H1 (cell line): ENCODE results near the gene DIP2B. TPM values are rescaled to one million over a fixed set of nuclear protein-coding genes. Genes with fewer than 3 reads are reported as not detected.

Experiments used
- CTCF ChIA-PET: fragments of 300-600 bp; sonication (Branson Sonifier 250); formaldehyde crosslinking; loops from one replicate; lab custom pipeline; 2021; ENCODE audit not compliant: partially characterized antibody; lab: Charles Lee
- POLR2A ChIA-PET: fragments of 300-600 bp; sonication (Branson Sonifier 250); formaldehyde crosslinking; loops from one replicate; lab custom pipeline; 2021; ENCODE audit warnings: inconsistent platforms; ENCODE audit not compliant: partially characterized antibody; lab: Charles Lee
- DNase-seq, 2 experiments: peaks; one replicate each; pipeline versions ENCODE4 v3.0.0 to v3.0.0-alpha.2; 2010 to 2022; ENCODE audit warnings: low spot score in 2 of 2, low read depth in 1 of 2, mixed read lengths in 1 of 2
- FAIRE-seq: peaks from 2 replicates; lab custom pipeline; 2011; peaks lifted over from hg19 to GRCh38; lab: Jason Lieb, UNC
- H2AFZ ChIP-seq: 2 replicates; pipeline ENCODE4 v1.8.1; 2012; ENCODE audit warnings: low read length, inconsistent platforms
- H2AK5ac ChIP-seq: 2 replicates; pipeline ENCODE4 v1.6.1; 2013; ENCODE audit warnings: low read depth, low read length
- H2BK120ac ChIP-seq: replicated peaks from 2 replicates; pipeline ENCODE3; 2013; ENCODE audit warnings: low read depth, low read length, inconsistent platforms
- H2BK12ac ChIP-seq: 2 replicates; pipeline ENCODE4 v1.6.1; 2013; ENCODE audit warnings: low read depth, low read length
- H2BK15ac ChIP-seq: 2 replicates; pipeline ENCODE4 v1.6.1; 2013; ENCODE audit warnings: low read length
- H2BK20ac ChIP-seq: 2 replicates; pipeline ENCODE4 v1.6.1; 2013; ENCODE audit warnings: low read length
- H2BK5ac ChIP-seq: 2 replicates; pipeline ENCODE4 v1.6.1; 2013; ENCODE audit warnings: low read depth, low read length
- H3K14ac ChIP-seq: 2 replicates; pipeline ENCODE4 v1.6.1; 2013; ENCODE audit warnings: inconsistent platforms; ENCODE audit not compliant: insufficient read length
- H3K18ac ChIP-seq: 2 replicates; pipeline ENCODE4 v1.6.1; 2013; ENCODE audit warnings: low read length; ENCODE audit errors: extremely low read depth
- H3K23ac ChIP-seq: 2 replicates; pipeline ENCODE4 v1.6.1; 2013; ENCODE audit warnings: inconsistent platforms; ENCODE audit not compliant: insufficient read length
- H3K23me2 ChIP-seq: 2 replicates; pipeline ENCODE4 v1.6.1; 2013; ENCODE audit warnings: low read depth, low read length
- H3K27ac ChIP-seq: 2 replicates; pipeline ENCODE4 v1.6.1; 2011; ENCODE audit warnings: low read depth, low read length, inconsistent platforms
- H3K27me3 ChIP-seq, 4 experiments: replicated peaks in 1 of 4; 1 replicate in 1 of 4; 2 replicates in 3 of 4; pipeline versions ENCODE4 v1.6.1 to v1.8.1; 2011 to 2013; ENCODE audit warnings: low read length in 3 of 4, mild to moderate bottlenecking in 3 of 4, inconsistent platforms in 2 of 4, mixed read lengths in 2 of 4, moderate library complexity in 1 of 4; ENCODE audit not compliant: control insufficient read depth in 3 of 4, insufficient read depth in 3 of 4; ENCODE audit errors: extremely low read depth in 1 of 4
- H3K36me3 ChIP-seq, 4 experiments: 2 replicates each; pipeline versions ENCODE4 v1.6.1 to v1.8.1; 2011 to 2013; ENCODE audit warnings: mild to moderate bottlenecking in 4 of 4, low read length in 3 of 4, moderate library complexity in 2 of 4, control low read depth in 1 of 4, inconsistent platforms in 1 of 4; ENCODE audit not compliant: insufficient read depth in 4 of 4, control insufficient read depth in 2 of 4
- H3K4ac ChIP-seq: replicated peaks from 2 replicates; pipeline ENCODE3; 2013; ENCODE audit warnings: low read length, low read depth, mixed read lengths, inconsistent platforms; ENCODE audit not compliant: insufficient read length
- H3K4me1 ChIP-seq, 4 experiments: replicated peaks in 1 of 4; 1 replicate in 1 of 4; 2 replicates in 3 of 4; pipeline versions ENCODE4 v1.6.1 to v1.8.1; 2011 to 2013; ENCODE audit warnings: low read length in 3 of 4, inconsistent platforms in 2 of 4, mixed read lengths in 1 of 4; ENCODE audit not compliant: insufficient read depth in 4 of 4, control insufficient read depth in 3 of 4
- H3K4me2 ChIP-seq, 2 experiments: 2 replicates each; pipeline versions ENCODE4 v1.6.1 to v1.8.1; 2011 to 2013; ENCODE audit warnings: low read depth in 2 of 2, low read length in 2 of 2, control low read depth in 1 of 2, inconsistent platforms in 1 of 2, mild to moderate bottlenecking in 1 of 2; ENCODE audit not compliant: insufficient read depth in 1 of 2
- H3K4me3 ChIP-seq, 4 experiments: fragments of 200-600, 300-600 bp in 1 of 4; sonication (generic), shearing (Covaris generic), sonication (Bioruptor Twin) in 1 of 4; 2 replicates each; pipeline versions ENCODE4 v1.5.1 to v1.8.1; 2011 to 2016; ENCODE audit warnings: low read length in 4 of 4, low read depth in 3 of 4, control low read depth in 2 of 4, inconsistent platforms in 2 of 4, mild to moderate bottlenecking in 2 of 4, mixed read lengths in 1 of 4, moderate library complexity in 1 of 4; ENCODE audit not compliant: insufficient read depth in 2 of 4; ENCODE audit errors: extremely low read depth in 1 of 4
- H3K56ac ChIP-seq: replicated peaks from 2 replicates; pipeline ENCODE3; 2013; ENCODE audit warnings: low read depth, mild to moderate bottlenecking, mixed read lengths, low read length, inconsistent platforms; ENCODE audit not compliant: insufficient read length
- H3K79me1 ChIP-seq: 2 replicates; pipeline ENCODE4 v1.6.1; 2013; ENCODE audit warnings: low read depth, low read length, control low read depth
- H3K79me2 ChIP-seq, 2 experiments: 2 replicates each; pipeline versions ENCODE4 v1.6.1 to v1.8.1; 2012 to 2013; ENCODE audit warnings: low read length in 2 of 2, mild to moderate bottlenecking in 2 of 2, inconsistent platforms in 1 of 2; ENCODE audit not compliant: insufficient read depth in 2 of 2, control insufficient read depth in 1 of 2
- H3K9ac ChIP-seq, 4 experiments: replicated peaks in 1 of 4; 1 replicate in 1 of 4; 2 replicates in 3 of 4; pipeline versions ENCODE4 v1.6.1 to v1.8.1; 2011 to 2013; ENCODE audit warnings: low read depth in 3 of 4, low read length in 3 of 4, control low read depth in 2 of 4, mild to moderate bottlenecking in 2 of 4, moderate library complexity in 2 of 4, inconsistent platforms in 1 of 4; ENCODE audit errors: extremely low read depth in 1 of 4
- H3K9me3 ChIP-seq, 2 experiments: 2 replicates each; pipeline versions ENCODE4 v1.6.1 to v1.8.1; 2012 to 2013; ENCODE audit warnings: mild to moderate bottlenecking in 2 of 2, moderate library complexity in 2 of 2, control low read depth in 1 of 2, inconsistent platforms in 1 of 2, low read depth in 1 of 2, low read length in 1 of 2, mixed read lengths in 1 of 2; ENCODE audit not compliant: insufficient read depth in 2 of 2
- H4K20me1 ChIP-seq, 2 experiments: replicated peaks in 1 of 2; 2 replicates each; pipeline versions ENCODE3 to v1.8.1; 2011 to 2013; ENCODE audit warnings: inconsistent platforms in 2 of 2, low read length in 2 of 2, mild to moderate bottlenecking in 1 of 2; ENCODE audit not compliant: insufficient read depth in 2 of 2, control insufficient read depth in 1 of 2
- H4K5ac ChIP-seq: 2 replicates; pipeline ENCODE4 v1.6.1; 2013; ENCODE audit warnings: low read length, low read depth, mixed read lengths, inconsistent platforms; ENCODE audit not compliant: insufficient read length
- H4K8ac ChIP-seq: 2 replicates; pipeline ENCODE4 v1.8.0; 2013; ENCODE audit warnings: mild to moderate bottlenecking, moderate library complexity, low read length, inconsistent platforms; ENCODE audit not compliant: insufficient read depth; ENCODE audit errors: extremely low read depth
- H4K91ac ChIP-seq: replicated peaks from 2 replicates; pipeline ENCODE3; 2013; ENCODE audit warnings: low read length, mixed read lengths, inconsistent platforms; ENCODE audit not compliant: insufficient read length
- GABPA ChIP-seq: IDR thresholded peaks from 2 replicates; pipeline ENCODE4 v1.6.1; 2011; ENCODE audit warnings: mild to moderate bottlenecking, low read length, moderate library complexity, borderline replicate concordance; ENCODE audit not compliant: insufficient read depth
- TEAD4 ChIP-seq: IDR thresholded peaks from 2 replicates; pipeline ENCODE4 v1.6.1; 2012; ENCODE audit warnings: low read depth, low read length, inconsistent platforms, mixed read lengths
- WGBS, 2 experiments: shearing (Covaris generic) in 1 of 2; methylation state at CpG; one replicate each; pipeline versions ENCODE4 v1.1.6 to v1.1.7; 2013 to 2015; ENCODE audit warnings: low lambda C conversion rate in 2 of 2, mixed read lengths in 2 of 2, inconsistent platforms in 1 of 2, low coverage in 1 of 2, missing lambda C conversion rate in 1 of 2; ENCODE audit not compliant: insufficient replicate concordance in 2 of 2, insufficient coverage in 1 of 2, insufficient read length in 1 of 2; ENCODE audit errors: extremely low coverage in 1 of 2, missing lambda C conversion rate in 1 of 2; 5-methylcytosine and 5-hydroxymethylcytosine counted together
- polyA plus RNA-seq, 7 experiments: library from polyadenylated mRNA; depleted of rRNA in 3 of 7; stranded (reverse) in 5 of 7; unstranded in 2 of 7; fragments of >200 nt in 5 of 7; fragments of 200-250 nt in 2 of 7; gene quantifications; 1 replicate in 5 of 7; 2 replicates in 1 of 7; 4 replicates in 1 of 7; pipeline versions ENCODE4 v1.2.1 to v1.2.3, GENCODE V29; 2011 to 2013; ENCODE audit warnings: missing spikeins in 2 of 7, mixed read lengths in 2 of 7
- total RNA-seq: library from RNA; stranded (reverse); fragmentation: NEBNext Ultra II Directional; extraction: Animal tissue kit (Norgen Biotek cat#: 25700); gene quantifications from 2 replicates; pipeline ENCODE4 v1.2.1, GENCODE V29; 2021

Gene DIP2B
- total and polyA plus RNA-seq, 2 of the 8 experiments (the other 6 are each of a cell fraction or from before 2014, with no cell fraction given): 11.1 to 29.6 TPM

GRCh38 chr12:50625029-50625925 lies 120.5 kb downstream of the DIP2B start:
- Histone ChIP-seq H3K18ac (no peak overlapping the region), H3K23ac (no peak overlapping the region), H3K4me1 (peaks cover 8 to 22% (median 19%) of the 10 kb centered on the region in 4 experiments), H2BK20ac (no peak overlapping the region), H3K27ac (no peak overlapping the region), H3K9ac (no peak overlapping the region), H3K4me2 (no peak overlapping the region), H3K23me2 (no peaks in the 10 kb centered on the region; the same call in 1 of the 2 replicates), H2BK15ac (no peak overlapping the region), H4K91ac (no peak overlapping the region), H3K9me3 (no peaks in the 10 kb centered on the region), H2BK12ac (no peak overlapping the region), H4K8ac (no peak overlapping the region), H3K14ac (no peak overlapping the region), H3K79me2 (peaks cover 0 to 31% of the 10 kb centered on the region in 2 experiments; a peak in 2 of 4 replicates), H2AFZ (no peak overlapping the region), H2AK5ac (no peak overlapping the region; the same call in 1 of the 2 replicates), H3K56ac (no peak overlapping the region), H2BK5ac (0 out of 2 replicates have a peak overlapping the region, but pooled peaks have one; percentile 18), H3K36me3 (peaks cover 4 to 7% (median 6%) of the 10 kb centered on the region in 4 experiments; a peak in 6 of 8 replicates), H4K5ac (no peak overlapping the region), H3K4me3 (no peak overlapping the region), H3K4ac (no peak overlapping the region), H3K27me3 (no peaks in the 10 kb centered on the region), H2BK120ac (no peak overlapping the region), H3K79me1 (peaks cover 5% of the 10 kb centered on the region; the same call in 1 of the 2 replicates), H4K20me1 (no peaks in the 10 kb centered on the region)
- FAIRE-seq (no peak), DNase-seq (no peak)
- ChIA-PET CTCF (interaction anchor here (1.2 to 6.6 kb wide), 2 partner anchors 14 to 21 kb away, joined by 3 to 28 read pairs; no protein-coding TSS in a partner anchor), POLR2A (interaction anchor here (0.7 kb wide), 1 partner anchor 19 kb away, joined by 3 read pairs; no protein-coding TSS in a partner anchor)
- 66 to 100% methylated on average over 1 to 4 of the region's 4 CpGs for WGBS, 2 experiments
- TF ChIP-seq TEAD4 (peak; percentile 34; the same call in 1 of the 2 replicates), GABPA (no peak)
